B cell (primary cell): ENCODE results near the gene NFASC. TPM values are rescaled to one million over a fixed set of nuclear protein-coding genes. Genes with fewer than 3 reads are reported as not detected.

Experiments used
- ATAC-seq: fragments of 200-7000 bp; cut with Tn5 transposase; one replicate; pipeline ENCODE4 v1.10.0; 2021; ENCODE audit warnings: low read depth, mild to moderate bottlenecking, moderate number of reproducible peaks, moderate library complexity
- CTCF ChIA-PET: fragments of 350-600 bp; sonication (Branson Sonifier 250); formaldehyde crosslinking; loops from one replicate; lab custom pipeline; 2021; ENCODE audit warnings: antibody characterized with exemption, inconsistent platforms; lab: Charles Lee
- POLR2A ChIA-PET: fragments of 350-600 bp; sonication (Branson Sonifier 250); formaldehyde crosslinking; loops from one replicate; lab custom pipeline; 2021; ENCODE audit warnings: antibody characterized with exemption; lab: Charles Lee
- DNase-seq: peaks from one replicate; pipeline ENCODE4 v3.0.0; 2013
- H2AFZ ChIP-seq: 2 replicates; pipeline ENCODE4 v1.6.1; 2012; ENCODE audit warnings: mild to moderate bottlenecking, low read depth, low read length; ENCODE audit not compliant: insufficient read depth, poor library complexity, severe bottlenecking
- H3K27ac ChIP-seq, 2 donors: 1 replicate in 1 of 2; 2 replicates in 1 of 2; pipeline ENCODE4 v1.5.1; 2012 to 2013; ENCODE audit warnings: low read length in 2 of 2, mild to moderate bottlenecking in 2 of 2, moderate library complexity in 1 of 2
- H3K27me3 ChIP-seq, 4 experiments: fragments of 200-600 bp in 1 of 4; sonication (generic) in 1 of 4; replicated peaks in 1 of 4; 1 replicate in 2 of 4; 2 replicates in 2 of 4; pipeline versions ENCODE4 v1.6.1 to v1.7.0; 2013 to 2016; ENCODE audit warnings: low read length in 3 of 4, mild to moderate bottlenecking in 2 of 4, mixed read lengths in 1 of 4, moderate library complexity in 1 of 4; ENCODE audit not compliant: insufficient read depth in 4 of 4, control insufficient read depth in 3 of 4; ENCODE audit errors: control extremely low read depth in 1 of 4
- H3K36me3 ChIP-seq, 2 experiments: replicated peaks in 1 of 2; 1 replicate in 1 of 2; 2 replicates in 1 of 2; pipeline versions ENCODE4 v1.6.1 to v1.7.1; 2013; ENCODE audit warnings: low read length in 1 of 2; ENCODE audit not compliant: insufficient read depth in 2 of 2, control insufficient read depth in 1 of 2; ENCODE audit errors: control extremely low read depth in 1 of 2, extremely low read depth in 1 of 2
- H3K4me1 ChIP-seq, 2 donors: fragments of 200-600 bp in 1 of 2; sonication (generic) in 1 of 2; 1 replicate in 1 of 2; 2 replicates in 1 of 2; pipeline versions ENCODE4 v1.5.1 to v1.6.1; 2013 to 2017; ENCODE audit warnings: low read length in 2 of 2; ENCODE audit not compliant: control insufficient read depth in 2 of 2, insufficient read depth in 2 of 2
- H3K4me2 ChIP-seq: replicated peaks from 2 replicates; pipeline ENCODE3; 2012; ENCODE audit warnings: mild to moderate bottlenecking, low read depth, low read length; ENCODE audit not compliant: poor library complexity, severe bottlenecking
- H3K4me3 ChIP-seq, 5 experiments: fragments of 200-600 bp in 1 of 5; sonication (generic) in 1 of 5; 1 replicate in 3 of 5; 2 replicates in 2 of 5; pipeline versions ENCODE4 v1.5.1 to v1.7.0; 2011 to 2016; ENCODE audit warnings: low read length in 4 of 5, mild to moderate bottlenecking in 4 of 5, low read depth in 2 of 5, control low read depth in 1 of 5, moderate library complexity in 1 of 5; ENCODE audit not compliant: insufficient read depth in 1 of 5; ENCODE audit errors: control extremely low read depth in 1 of 5, extremely low read depth in 1 of 5
- H3K79me2 ChIP-seq: fragments of 200-600 bp; sonication (generic); one replicate; pipeline ENCODE4 v1.6.0; 2016; ENCODE audit warnings: low read length; ENCODE audit not compliant: control insufficient read depth, insufficient read depth
- H3K9ac ChIP-seq: fragments of 200-600 bp; sonication (generic); 2 replicates; pipeline ENCODE4 v1.6.1; 2017; ENCODE audit warnings: mild to moderate bottlenecking, low read length, moderate library complexity
- H3K9me3 ChIP-seq, 3 donors: one replicate each; pipeline versions ENCODE4 v1.6.1 to v1.7.1; 2013; ENCODE audit warnings: low read length in 2 of 3; ENCODE audit not compliant: control insufficient read depth in 2 of 3, insufficient read depth in 1 of 3; ENCODE audit errors: control extremely low read depth in 1 of 3
- H4K20me1 ChIP-seq: 2 replicates; pipeline ENCODE4 v1.6.0; 2012; ENCODE audit warnings: mild to moderate bottlenecking, low read length; ENCODE audit not compliant: insufficient read depth, control insufficient read depth, poor library complexity, severe bottlenecking
- H3K27ac Mint-ChIP-seq: one replicate; pipeline ENCODE4 v1.8.0; 2021; ENCODE audit warnings: mixed read lengths
- H3K27me3 Mint-ChIP-seq: one replicate; pipeline ENCODE4 v1.8.0; 2021; ENCODE audit warnings: mixed read lengths
- H3K4me1 Mint-ChIP-seq: one replicate; pipeline ENCODE4 v1.8.0; 2021; ENCODE audit warnings: mixed read lengths
- H3K4me3 Mint-ChIP-seq: one replicate; pipeline ENCODE4 v1.8.0; 2021; ENCODE audit warnings: mixed read lengths
- H3K9me3 Mint-ChIP-seq: one replicate; pipeline ENCODE4 v1.8.0; 2022; ENCODE audit warnings: mixed read lengths; ENCODE audit not compliant: insufficient read depth
- CTCF ChIP-seq: fragments of 200-600 bp; IDR thresholded peaks from one replicate; pipeline ENCODE4 v1.8.0; 2022; ENCODE audit warnings: antibody characterized with exemption, mild to moderate bottlenecking
- EZH2 ChIP-seq: IDR thresholded peaks from 2 replicates; pipeline ENCODE4 v1.6.1; 2012; ENCODE audit warnings: borderline replicate concordance, low read depth, mild to moderate bottlenecking, moderate library complexity, low read length; ENCODE audit not compliant: insufficient read depth, poor library complexity, severe bottlenecking
- WGBS: methylation state at CpG from one replicate; pipeline ENCODE4 v1.1.5; 2013; ENCODE audit warnings: missing lambda C conversion rate; ENCODE audit not compliant: insufficient coverage; 5-methylcytosine and 5-hydroxymethylcytosine counted together
- intact Hi-C: fragments of 100-400 bp; cut with micrococcal nuclease; formaldehyde crosslinking; loops from one replicate; pipeline ENCODE4 v1.10.0; 2022
- polyA plus RNA-seq: library from polyadenylated mRNA; depleted of rRNA; stranded (reverse); fragments of >200 nt; gene quantifications from 2 replicates; pipeline ENCODE4 v1.2.3, GENCODE V29; 2012
- total RNA-seq, 2 donors: library from RNA; stranded (reverse); fragments of 120-200 nt in 1 of 2; gene quantifications; 1 replicate in 1 of 2; 2 replicates in 1 of 2; pipeline versions ENCODE4 v1.2.3 to v1.2.4, GENCODE V29; 2013 to 2022

Gene NFASC
- total and polyA plus RNA-seq, 2 donors (not counting 1 experiment from before 2014, with no cell fraction given), result 0.06 to 0.39 TPM

GRCh38 chr1:204872262-204872881 is 1.7 kb downstream of the NFASC start:
- Histone ChIP-seq H3K79me2 (no peaks in the 10 kb centered on the region), H4K20me1 (no peaks in the 10 kb centered on the region), H3K27ac (no peak overlapping the region), H3K9ac (no peak overlapping the region), H3K4me1 (no peaks in the 10 kb centered on the region), H3K9me3 (no peaks in the 10 kb centered on the region), H3K36me3 (no peaks in the 10 kb centered on the region), H2AFZ (no peak overlapping the region), H3K4me3 (no peak overlapping the region), H3K4me2 (no peak overlapping the region), H3K27me3 (peaks cover 0 to 7% (median 0%) of the 10 kb centered on the region in 4 experiments)
- no peak overlapping the region for H3K27ac Mint-ChIP-seq
- no peak overlapping the region for H3K4me3 Mint-ChIP-seq
- CTCF ChIA-PET, result interaction anchor here (1.2 kb wide), 1 partner anchor 70 kb away, joined by 3 read pairs; no protein-coding TSS in a partner anchor
- peaks cover 20% of the 10 kb centered on the region for H3K27me3 Mint-ChIP-seq
- intact Hi-C loops, result no loop called here
- H3K9me3 Mint-ChIP-seq, result no peaks in the 10 kb centered on the region
- ATAC-seq (no peak), DNase-seq (no peak)
- WGBS, result 82% methylated on average over 6 of the region's 6 CpGs
- H3K4me1 Mint-ChIP-seq, result no peaks in the 10 kb centered on the region
- TF ChIP-seq EZH2, result no peak
- POLR2A ChIA-PET, result no interaction called here

GRCh38 chr1:204873176-204873575 is 2.5 kb downstream of the NFASC start:
- ChIA-PET POLR2A (no interaction called here), CTCF (no interaction called here)
- H3K9me3 Mint-ChIP-seq, result no peaks in the 10 kb centered on the region
- intact Hi-C loops, result no loop called here
- no peaks in the 10 kb centered on the region for H3K9me3 ChIP-seq
- no peaks in the 10 kb centered on the region for H3K36me3 ChIP-seq
- peaks cover 23% of the 10 kb centered on the region for H3K27me3 Mint-ChIP-seq
- no peaks in the 10 kb centered on the region for H4K20me1 ChIP-seq
- H3K4me1 ChIP-seq, result no peaks in the 10 kb centered on the region
- no peaks in the 10 kb centered on the region for H3K79me2 ChIP-seq
- no peak for ATAC-seq
- H3K4me1 Mint-ChIP-seq, result no peaks in the 10 kb centered on the region
- no peak overlapping the region for H3K27ac ChIP-seq
- no peak for DNase-seq
- no peak overlapping the region for H3K9ac ChIP-seq
- no peak for TF ChIP-seq EZH2
- no peak for TF ChIP-seq CTCF
- peaks cover 0 to 12% (median 0%) of the 10 kb centered on the region in 4 experiments for H3K27me3 ChIP-seq
- H3K27ac Mint-ChIP-seq, result no peak overlapping the region
- H2AFZ ChIP-seq, result no peak overlapping the region
- no peak overlapping the region for H3K4me2 ChIP-seq
- no peak overlapping the region for H3K4me3 Mint-ChIP-seq
- WGBS, result 56% methylated on average over 2 of the region's 2 CpGs
- H3K4me3 ChIP-seq, result no peak overlapping the region
